HepG2 (cell line): Measurements from ENCODE around the gene HLF. TPM values are rescaled to one million over a fixed set of nuclear protein-coding genes. Genes with fewer than 3 reads are reported as not detected.
A peak's percentile ranks its signal among the peaks of the same experiment; 100 is the strongest.

Experiments used
- ATAC-seq: fragments of 200-7000 bp; cut with Tn5 transposase; 3 replicates; pipeline ENCODE4 v1.9.1; 2020; ENCODE audit warnings: mild to moderate bottlenecking, moderate library complexity
- BruUV-seq: library from RNA; stranded (reverse); fragments of 400-500 nt; replicated peaks from 2 replicates; lab custom pipeline; 2021; lab: Mats Ljungman, UMichigan
- CTCF ChIA-PET: fragments of 300-600 bp; formaldehyde crosslinking; extraction: SDS; loops from one replicate; lab custom pipeline; 2021; ENCODE audit warnings: low total read pairs, inconsistent platforms, low intra/inter-chr PET ratio; lab: Yijun Ruan, JAX
- POLR2A ChIA-PET: fragments of 350-600 bp; sonication (Branson Sonifier 250); formaldehyde crosslinking; loops from one replicate; lab custom pipeline; 2020; ENCODE audit warnings: antibody characterized with exemption, inconsistent platforms; lab: Yijun Ruan, JAX
- DNase-seq: peaks from one replicate; pipeline ENCODE4 v3.0.0-alpha.2; 2015; ENCODE audit warnings: low spot score
- FAIRE-seq: peaks from 3 replicates; lab custom pipeline; 2011; peaks lifted over from hg19 to GRCh38; lab: Jason Lieb, UNC
- H2AFZ ChIP-seq: one replicate; pipeline ENCODE4 v1.6.1; 2011; ENCODE audit warnings: low read length, inconsistent platforms
- H3K27ac ChIP-seq: fragments of 300-600 bp; 3 replicates; pipeline ENCODE4 v1.8.0; 2011; ENCODE audit warnings: mixed run types, mild to moderate bottlenecking, mixed read lengths, low read length, inconsistent platforms; ENCODE audit not compliant: insufficient read depth; ENCODE audit errors: extremely low read length
- H3K27me3 ChIP-seq, 2 experiments: fragments of 200-600 bp in 1 of 2; 2 replicates in 1 of 2; 3 replicates in 1 of 2; pipeline versions ENCODE4 v1.6.0 to v1.8.0; 2011; ENCODE audit warnings: low read length in 2 of 2, mild to moderate bottlenecking in 2 of 2, moderate library complexity in 2 of 2, inconsistent platforms in 1 of 2; ENCODE audit not compliant: insufficient read depth in 2 of 2, control insufficient read depth in 1 of 2
- H3K36me3 ChIP-seq, 2 experiments: fragments of 200-600 bp in 1 of 2; replicated peaks in 1 of 2; 2 replicates in 1 of 2; 3 replicates in 1 of 2; pipeline versions ENCODE4 v1.5.1 to v1.8.0; 2011; ENCODE audit warnings: low read length in 2 of 2, inconsistent platforms in 1 of 2; ENCODE audit not compliant: insufficient read depth in 2 of 2, control insufficient read depth in 1 of 2
- H3K4me1 ChIP-seq: 2 replicates; pipeline ENCODE4 v1.5.1; 2012; ENCODE audit warnings: low read length, inconsistent platforms; ENCODE audit not compliant: insufficient read depth
- H3K4me2 ChIP-seq: 2 replicates; pipeline ENCODE4 v1.6.0; 2011; ENCODE audit warnings: low read depth, low read length, inconsistent platforms
- H3K4me3 ChIP-seq, 3 experiments: fragments of 200-600 bp in 1 of 3; sonication (generic), shearing (Covaris generic) in 1 of 3; replicated peaks in 1 of 3; 2 replicates each; pipeline ENCODE4 v1.5.1; 2011 to 2016; ENCODE audit warnings: low read length in 3 of 3, inconsistent platforms in 2 of 3, low read depth in 2 of 3, mild to moderate bottlenecking in 2 of 3, control low read depth in 1 of 3, mixed read lengths in 1 of 3; ENCODE audit not compliant: insufficient read depth in 1 of 3
- H3K79me2 ChIP-seq: one replicate; pipeline ENCODE4 v1.6.1; 2011; ENCODE audit warnings: low read length, inconsistent platforms; ENCODE audit not compliant: insufficient read depth
- H3K9ac ChIP-seq: 2 replicates; pipeline ENCODE4 v1.6.0; 2011; ENCODE audit warnings: mild to moderate bottlenecking, low read depth, low read length, inconsistent platforms; ENCODE audit not compliant: insufficient read depth
- H3K9me3 ChIP-seq: 2 replicates; pipeline ENCODE4 v1.5.1; 2012; ENCODE audit warnings: mild to moderate bottlenecking, low read length
- H4K20me1 ChIP-seq: 2 replicates; pipeline ENCODE4 v1.6.0; 2011; ENCODE audit warnings: inconsistent platforms, mild to moderate bottlenecking, low read length, moderate library complexity; ENCODE audit not compliant: insufficient read depth
- GLI4 ChIP-seq: sonication (generic); formaldehyde crosslinking; IDR thresholded peaks from 2 replicates; pipeline ENCODE4 v1.5.1; 2020; ENCODE audit warnings: missing genetic modification reagents, mild to moderate bottlenecking, moderate library complexity, borderline replicate concordance
- KLF9 ChIP-seq: IDR thresholded peaks from 2 replicates; pipeline ENCODE4 v1.6.1; 2016; ENCODE audit warnings: low read depth
- KMT2A ChIP-seq: sonication (generic); formaldehyde crosslinking; IDR thresholded peaks from 2 replicates; pipeline ENCODE4 v1.4.0; 2020; ENCODE audit warnings: missing genetic modification reagents
- PLRG1 ChIP-seq: fragments of 450-650 bp; conservative IDR thresholded peaks from 2 replicates; pipeline ENCODE4 v1.6.1; 2016
- POLR2AphosphoS5 ChIP-seq: IDR thresholded peaks from 2 replicates; pipeline ENCODE4 v1.6.1; 2012; ENCODE audit warnings: low read depth, low read length
- RARA ChIP-seq: IDR thresholded peaks from 2 replicates; pipeline ENCODE4 v1.6.1; 2016; ENCODE audit warnings: missing genetic modification reagents, missing compliant biosample characterization
- RBAK ChIP-seq: sonication (generic); formaldehyde crosslinking; IDR thresholded peaks from 2 replicates; pipeline ENCODE4 v1.5.1; 2020; ENCODE audit warnings: mild to moderate bottlenecking, missing genetic modification reagents
- RORA ChIP-seq: sonication (generic); formaldehyde crosslinking; IDR thresholded peaks from 2 replicates; pipeline ENCODE4 v1.5.0; 2020; ENCODE audit warnings: mild to moderate bottlenecking, missing genetic modification reagents, moderate library complexity
- RXRA ChIP-seq: sonication (generic); formaldehyde crosslinking; IDR thresholded peaks from 2 replicates; pipeline ENCODE4 v1.5.1; 2020; ENCODE audit warnings: missing genetic modification reagents
- SAP130 ChIP-seq: IDR thresholded peaks from 2 replicates; pipeline ENCODE4 v1.6.1; 2016; ENCODE audit warnings: low read depth
- WGBS: methylation state at CpG from one replicate; pipeline ENCODE4 v1.1.6; 2017; ENCODE audit warnings: low lambda C conversion rate; 5-methylcytosine and 5-hydroxymethylcytosine counted together
- in situ Hi-C: cut with HindIII; loops from 2 replicates; pipeline ENCODE4 v1.10.0; 2017; ENCODE audit warnings: low pct_unique_long_range_greater_than_20kb; ENCODE audit not compliant: extremely low pct_ligation_motif_present
- intact Hi-C: fragments of 100-400 bp; cut with micrococcal nuclease; formaldehyde crosslinking; loops from one replicate; pipeline ENCODE4 v1.10.0; 2022; ENCODE audit not compliant: unreplicated experiment
- polyA plus RNA-seq, 8 experiments: library from polyadenylated mRNA; depleted of rRNA in 3 of 8; stranded (reverse) in 7 of 8; unstranded in 1 of 8; fragments of >200 nt; fragmentation: Illumina TruSeq in 4 of 8; extraction: Trizol in 4 of 8; gene quantifications; 2 replicates each; pipeline versions ENCODE4 v1.2.1 to v1.2.3, GENCODE V29; 2011 to 2016; ENCODE audit warnings: low read depth in 4 of 8, missing spikeins in 1 of 8, mixed read lengths in 1 of 8; ENCODE audit not compliant: insufficient read depth in 1 of 8
- total RNA-seq, 5 experiments: library from RNA; depleted of rRNA; stranded (reverse); fragments of >200 nt; fragmentation: Illumina TruSeq; extraction: Trizol; gene quantifications; 2 replicates each; pipeline ENCODE4 v1.2.3, GENCODE V29; 2016; ENCODE audit warnings: low read depth in 1 of 5
- TF ChIP-seq, protein P1 (sequence below): IDR thresholded peaks from 2 replicates; pipeline ENCODE4 v1.6.1; 2016; ENCODE audit warnings: missing genetic modification reagents, missing compliant biosample characterization
- TF ChIP-seq, protein P2 (sequence below): sonication (generic); formaldehyde crosslinking; IDR thresholded peaks from 2 replicates; pipeline ENCODE4 v1.5.0; 2020; ENCODE audit warnings: missing genetic modification reagents, mild to moderate bottlenecking, borderline replicate concordance
- TF ChIP-seq, protein P3 (sequence below): sonication (generic); formaldehyde crosslinking; IDR thresholded peaks from 2 replicates; pipeline ENCODE4 v1.4.0; 2020; ENCODE audit warnings: missing genetic modification reagents
- TF ChIP-seq, protein P4 (sequence below): sonication (generic); formaldehyde crosslinking; IDR thresholded peaks from 2 replicates; pipeline ENCODE4 v1.8.0; 2022; ENCODE audit warnings: missing genetic modification reagents, mild to moderate bottlenecking, moderate library complexity, borderline replicate concordance

The HLF gene
- total and polyA plus RNA-seq, 2 of the 13 experiments (the other 11 are each of a cell fraction or from before 2014, with no cell fraction given): 202 to 346 TPM

DNA sequence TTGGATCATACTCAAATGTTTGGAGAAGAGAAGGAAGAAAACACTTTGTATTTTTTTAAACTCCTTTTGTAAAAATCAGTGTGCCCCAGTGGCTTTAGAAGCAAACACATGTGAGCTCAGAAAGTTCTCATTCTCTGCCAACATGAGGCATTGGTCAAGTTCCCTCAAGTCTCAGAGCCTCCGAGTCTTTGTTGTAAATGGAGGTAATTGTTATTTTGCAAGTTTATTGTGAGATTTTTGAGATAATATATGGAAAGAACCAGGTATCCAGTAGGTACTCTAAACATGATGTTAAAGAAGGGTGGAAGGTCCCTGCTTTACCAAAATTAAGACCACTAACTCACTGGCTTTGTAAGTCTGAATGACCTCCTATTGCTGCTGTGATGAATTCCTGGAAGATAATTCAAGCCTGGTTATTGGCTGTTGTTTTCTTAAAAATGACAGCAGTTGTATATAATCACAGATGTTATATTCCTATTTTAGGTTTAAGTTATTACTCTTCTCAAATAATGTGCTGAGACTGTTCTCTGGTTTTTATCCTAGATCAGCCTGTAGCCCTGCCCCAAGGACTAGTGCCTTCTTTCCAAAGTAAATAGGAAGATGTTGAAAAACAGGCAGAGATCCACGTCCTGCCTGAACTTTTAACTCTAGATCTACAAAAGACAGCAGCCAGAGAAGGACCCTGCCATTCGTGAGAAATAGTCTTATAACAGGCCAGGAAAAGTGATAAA, 2.4 kb downstream of the HLF start (continued):
- 0 out of 2 replicates have a peak, but pooled peaks have one; percentile 16 for TF ChIP-seq KLF9
- 0 out of 2 replicates have a peak, but pooled peaks have one; percentile 17 for TF ChIP-seq RARA (CRISPR knock-in tag)
- TF ChIP-seq PLRG1: no peak
- peak; percentile 56; the same call in 1 of the 2 replicates for TF ChIP-seq POLR2AphosphoS5
- 0 out of 2 replicates have a peak, but pooled peaks have one; percentile 26 for TF ChIP-seq SAP130 (CRISPR knock-in tag)
- no peak for TF ChIP-seq RBAK (CRISPR knock-in tag)
- TF ChIP-seq GLI4 (CRISPR knock-in tag): no peak
- TF ChIP-seq KMT2A (CRISPR knock-in tag): no peak
- TF ChIP-seq, protein P1, sequence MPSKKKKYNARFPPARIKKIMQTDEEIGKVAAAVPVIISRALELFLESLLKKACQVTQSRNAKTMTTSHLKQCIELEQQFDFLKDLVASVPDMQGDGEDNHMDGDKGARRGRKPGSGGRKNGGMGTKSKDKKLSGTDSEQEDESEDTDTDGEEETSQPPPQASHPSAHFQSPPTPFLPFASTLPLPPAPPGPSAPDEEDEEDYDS (CRISPR knock-in tag): peak; percentile 83; the same call in 1 of the 2 replicates
- TF ChIP-seq, all 625 proteins: peak for 57

DNA sequence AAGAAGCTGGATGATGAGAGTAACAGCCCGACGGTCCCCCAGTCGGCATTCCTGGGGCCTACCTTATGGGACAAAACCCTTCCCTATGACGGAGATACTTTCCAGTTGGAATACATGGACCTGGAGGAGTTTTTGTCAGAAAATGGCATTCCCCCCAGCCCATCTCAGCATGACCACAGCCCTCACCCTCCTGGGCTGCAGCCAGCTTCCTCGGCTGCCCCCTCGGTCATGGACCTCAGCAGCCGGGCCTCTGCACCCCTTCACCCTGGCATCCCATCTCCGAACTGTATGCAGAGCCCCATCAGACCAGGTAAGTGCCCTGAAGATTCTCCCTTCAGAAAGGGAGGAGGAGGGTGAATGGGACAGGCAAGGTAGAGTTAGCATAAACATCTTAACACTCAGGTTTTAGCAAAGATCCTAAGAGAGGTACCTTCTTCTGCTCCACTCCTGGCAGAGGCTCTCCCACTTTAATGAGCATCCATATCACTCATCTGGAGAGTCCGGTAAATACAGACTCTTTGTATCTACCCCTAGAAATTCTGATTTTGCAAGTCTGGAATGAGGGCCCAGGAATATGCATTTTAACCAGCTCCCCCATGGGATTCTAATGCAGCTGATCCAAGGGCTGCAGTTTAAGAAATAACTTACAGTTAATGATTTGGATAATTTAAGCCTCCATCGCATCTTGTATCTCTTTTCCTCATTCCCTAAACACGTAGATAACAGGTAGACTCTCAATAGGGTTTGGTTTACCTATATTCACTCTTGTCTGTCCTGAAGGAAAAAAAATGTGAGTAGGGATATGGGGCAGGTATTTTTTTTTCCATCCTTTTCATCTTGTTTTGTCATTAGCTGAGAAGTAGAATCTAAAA, 3.3 kb downstream of the HLF start:
- no peak for DNase-seq
- Histone ChIP-seq H3K79me2 (peaks cover 80% of the 10 kb centered on the region), H4K20me1 (no peaks in the 10 kb centered on the region; the same call in 1 of the 2 replicates), H3K4me2 (peak overlapping the region; percentile 93), H3K9ac (peak overlapping the region; percentile 97), H3K27me3 (peaks cover 0 to 3% of the 10 kb centered on the region in 2 experiments; a peak in 1 of 5 replicates), H3K27ac (peak overlapping the region; percentile 84), H3K9me3 (no peaks in the 10 kb centered on the region), H3K4me3 (peak overlapping the region; percentile 81 to 93 (median 83)), H3K4me1 (peaks cover 21% of the 10 kb centered on the region), H2AFZ (no peak overlapping the region), H3K36me3 (peaks cover 12 to 49% of the 10 kb centered on the region in 2 experiments)
- CTCF ChIA-PET: no interaction called here
- POLR2A ChIA-PET: interaction anchor here (2.5 to 13.8 kb wide), 4 partner anchors 9 to 30 kb away, joined by 13 to 626 read pairs (median 45); no protein-coding TSS in a partner anchor
- intact Hi-C loops (loop anchor here (2.0 kb wide), 2 partner anchors 19 to 35 kb away; no protein-coding TSS in a partner anchor), in situ Hi-C loops (no loop called here)
- WGBS: 2% methylated on average over 10 of the region's 11 CpGs
- TSS peak; percentile 17 for BruUV-seq
- ATAC-seq: no peak
- FAIRE-seq: no peak
- TF ChIP-seq RORA (CRISPR knock-in tag): no peak
- TF ChIP-seq, protein P2, sequence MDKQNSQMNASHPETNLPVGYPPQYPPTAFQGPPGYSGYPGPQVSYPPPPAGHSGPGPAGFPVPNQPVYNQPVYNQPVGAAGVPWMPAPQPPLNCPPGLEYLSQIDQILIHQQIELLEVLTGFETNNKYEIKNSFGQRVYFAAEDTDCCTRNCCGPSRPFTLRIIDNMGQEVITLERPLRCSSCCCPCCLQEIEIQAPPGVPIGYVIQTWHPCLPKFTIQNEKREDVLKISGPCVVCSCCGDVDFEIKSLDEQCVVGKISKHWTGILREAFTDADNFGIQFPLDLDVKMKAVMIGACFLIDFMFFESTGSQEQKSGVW (CRISPR knock-in tag): no peak
- TF ChIP-seq, protein P3, sequence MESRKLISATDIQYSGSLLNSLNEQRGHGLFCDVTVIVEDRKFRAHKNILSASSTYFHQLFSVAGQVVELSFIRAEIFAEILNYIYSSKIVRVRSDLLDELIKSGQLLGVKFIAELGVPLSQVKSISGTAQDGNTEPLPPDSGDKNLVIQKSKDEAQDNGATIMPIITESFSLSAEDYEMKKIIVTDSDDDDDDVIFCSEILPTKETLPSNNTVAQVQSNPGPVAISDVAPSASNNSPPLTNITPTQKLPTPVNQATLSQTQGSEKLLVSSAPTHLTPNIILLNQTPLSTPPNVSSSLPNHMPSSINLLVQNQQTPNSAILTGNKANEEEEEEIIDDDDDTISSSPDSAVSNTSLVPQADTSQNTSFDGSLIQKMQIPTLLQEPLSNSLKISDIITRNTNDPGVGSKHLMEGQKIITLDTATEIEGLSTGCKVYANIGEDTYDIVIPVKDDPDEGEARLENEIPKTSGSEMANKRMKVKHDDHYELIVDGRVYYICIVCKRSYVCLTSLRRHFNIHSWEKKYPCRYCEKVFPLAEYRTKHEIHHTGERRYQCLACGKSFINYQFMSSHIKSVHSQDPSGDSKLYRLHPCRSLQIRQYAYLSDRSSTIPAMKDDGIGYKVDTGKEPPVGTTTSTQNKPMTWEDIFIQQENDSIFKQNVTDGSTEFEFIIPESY (CRISPR knock-in tag): no peak
- TF ChIP-seq RXRA (CRISPR knock-in tag): no peak
- TF ChIP-seq, protein P4, sequence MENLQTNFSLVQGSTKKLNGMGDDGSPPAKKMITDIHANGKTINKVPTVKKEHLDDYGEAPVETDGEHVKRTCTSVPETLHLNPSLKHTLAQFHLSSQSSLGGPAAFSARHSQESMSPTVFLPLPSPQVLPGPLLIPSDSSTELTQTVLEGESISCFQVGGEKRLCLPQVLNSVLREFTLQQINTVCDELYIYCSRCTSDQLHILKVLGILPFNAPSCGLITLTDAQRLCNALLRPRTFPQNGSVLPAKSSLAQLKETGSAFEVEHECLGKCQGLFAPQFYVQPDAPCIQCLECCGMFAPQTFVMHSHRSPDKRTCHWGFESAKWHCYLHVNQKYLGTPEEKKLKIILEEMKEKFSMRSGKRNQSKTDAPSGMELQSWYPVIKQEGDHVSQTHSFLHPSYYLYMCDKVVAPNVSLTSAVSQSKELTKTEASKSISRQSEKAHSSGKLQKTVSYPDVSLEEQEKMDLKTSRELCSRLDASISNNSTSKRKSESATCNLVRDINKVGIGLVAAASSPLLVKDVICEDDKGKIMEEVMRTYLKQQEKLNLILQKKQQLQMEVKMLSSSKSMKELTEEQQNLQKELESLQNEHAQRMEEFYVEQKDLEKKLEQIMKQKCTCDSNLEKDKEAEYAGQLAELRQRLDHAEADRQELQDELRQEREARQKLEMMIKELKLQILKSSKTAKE: no peak
